ENCODE data around the gene SDK1.

DNA sequence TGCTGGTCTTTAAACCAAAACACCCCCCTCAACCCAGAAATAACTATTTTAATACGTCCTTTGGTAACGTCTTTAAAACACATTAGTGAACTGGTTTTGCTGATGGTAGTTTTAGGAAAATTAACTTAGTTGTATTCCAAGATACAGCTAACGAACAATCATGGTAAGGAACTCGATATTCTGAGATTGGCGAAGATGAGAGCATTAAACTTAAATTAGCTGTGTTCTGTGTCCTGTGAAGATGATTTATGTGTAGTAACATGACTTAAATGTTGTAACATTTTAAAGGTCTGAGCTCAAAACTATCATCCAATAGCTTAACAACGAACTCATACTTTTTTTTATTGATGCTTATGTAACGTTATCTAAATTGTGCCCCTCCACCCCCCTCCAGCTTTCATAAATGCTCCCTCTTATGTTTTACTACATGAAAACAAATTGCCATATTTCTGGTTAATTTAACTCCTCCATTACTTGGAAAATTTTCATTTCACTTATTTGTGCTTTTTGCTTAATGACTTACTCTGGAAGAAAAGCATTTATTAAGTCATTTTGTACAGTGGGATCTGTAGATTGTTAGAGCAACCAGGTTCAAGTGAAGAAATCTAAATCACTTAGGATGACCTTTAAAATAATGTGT is 1.7 kb downstream of the SDK1 start:
- TF ChIP-seq, protein P1, sequence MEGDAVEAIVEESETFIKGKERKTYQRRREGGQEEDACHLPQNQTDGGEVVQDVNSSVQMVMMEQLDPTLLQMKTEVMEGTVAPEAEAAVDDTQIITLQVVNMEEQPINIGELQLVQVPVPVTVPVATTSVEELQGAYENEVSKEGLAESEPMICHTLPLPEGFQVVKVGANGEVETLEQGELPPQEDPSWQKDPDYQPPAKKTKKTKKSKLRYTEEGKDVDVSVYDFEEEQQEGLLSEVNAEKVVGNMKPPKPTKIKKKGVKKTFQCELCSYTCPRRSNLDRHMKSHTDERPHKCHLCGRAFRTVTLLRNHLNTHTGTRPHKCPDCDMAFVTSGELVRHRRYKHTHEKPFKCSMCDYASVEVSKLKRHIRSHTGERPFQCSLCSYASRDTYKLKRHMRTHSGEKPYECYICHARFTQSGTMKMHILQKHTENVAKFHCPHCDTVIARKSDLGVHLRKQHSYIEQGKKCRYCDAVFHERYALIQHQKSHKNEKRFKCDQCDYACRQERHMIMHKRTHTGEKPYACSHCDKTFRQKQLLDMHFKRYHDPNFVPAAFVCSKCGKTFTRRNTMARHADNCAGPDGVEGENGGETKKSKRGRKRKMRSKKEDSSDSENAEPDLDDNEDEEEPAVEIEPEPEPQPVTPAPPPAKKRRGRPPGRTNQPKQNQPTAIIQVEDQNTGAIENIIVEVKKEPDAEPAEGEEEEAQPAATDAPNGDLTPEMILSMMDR (IDR thresholded peaks at IDR 0.05; ENCODE audit: low read depth, low read length), result no peak
- TF ChIP-seq, protein P2, sequence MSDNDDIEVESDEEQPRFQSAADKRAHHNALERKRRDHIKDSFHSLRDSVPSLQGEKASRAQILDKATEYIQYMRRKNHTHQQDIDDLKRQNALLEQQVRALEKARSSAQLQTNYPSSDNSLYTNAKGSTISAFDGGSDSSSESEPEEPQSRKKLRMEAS (IDR thresholded peaks at IDR 0.05; ENCODE audit: low read depth, low read length), result no peak

All from NB4 (cell line).